T-cell (primary cell): Measurements from ENCODE around the gene EIF3M. TPM values are rescaled to one million over a fixed set of nuclear protein-coding genes. Genes with fewer than 3 reads are reported as not detected.

Source experiments
- ATAC-seq, 4 experiments: fragments of 200-7000 bp in 3 of 4; fragments of 150-1000 bp in 1 of 4; cut with Tn5 transposase; replicated peaks in 1 of 4; 1 replicate in 3 of 4; 2 replicates in 1 of 4; pipeline ENCODE4 v1.10.0; 2021; ENCODE audit warnings: moderate library complexity in 3 of 4, mild to moderate bottlenecking in 2 of 4, moderate number of reproducible peaks in 1 of 4
- CTCF ChIA-PET, 2 donors: fragments of 300-600 bp; sonication (Branson Sonifier 250); formaldehyde crosslinking; loops; one replicate each; lab custom pipeline; 2022; ENCODE audit warnings: antibody characterized with exemption in 2 of 2; lab: Charles Lee
- POLR2A ChIA-PET, 2 donors: fragments of 300-600 bp; sonication (Branson Sonifier 250); formaldehyde crosslinking; loops; one replicate each; lab custom pipeline; 2022; ENCODE audit warnings: antibody characterized with exemption in 2 of 2; lab: Charles Lee
- DNase-seq, 35 experiments: peaks; one replicate each; pipeline versions ENCODE4 v3.0.0 to v3.0.0-alpha.2; 2013 to 2023
- H3K27ac ChIP-seq: one replicate; pipeline ENCODE4 v1.5.1; 2013; ENCODE audit warnings: low read length
- H3K27me3 ChIP-seq, 2 experiments: replicated peaks in 1 of 2; 1 replicate in 1 of 2; 2 replicates in 1 of 2; pipeline versions ENCODE4 v1.6.1 to v1.7.0; 2013; ENCODE audit warnings: low read length in 1 of 2, mixed read lengths in 1 of 2; ENCODE audit not compliant: control insufficient read depth in 2 of 2, insufficient read depth in 2 of 2; ENCODE audit errors: extremely low read depth in 1 of 2
- H3K36me3 ChIP-seq, 2 donors: 1 replicate in 1 of 2; 2 replicates in 1 of 2; pipeline versions ENCODE4 v1.6.1 to v1.7.0; 2013; ENCODE audit warnings: low read length in 1 of 2; ENCODE audit not compliant: control insufficient read depth in 2 of 2, insufficient read depth in 1 of 2; ENCODE audit errors: extremely low read depth in 1 of 2
- H3K4me1 ChIP-seq, 2 experiments: 1 replicate in 1 of 2; 2 replicates in 1 of 2; pipeline versions ENCODE4 v1.6.1 to v1.7.0; 2013; ENCODE audit warnings: low read length in 2 of 2, mixed read lengths in 1 of 2; ENCODE audit not compliant: insufficient read depth in 2 of 2, control insufficient read depth in 1 of 2; ENCODE audit errors: extremely low read depth in 1 of 2
- H3K4me3 ChIP-seq, 2 donors: 1 replicate in 1 of 2; 2 replicates in 1 of 2; pipeline versions ENCODE4 v1.5.1 to v1.7.0; 2013; ENCODE audit warnings: mild to moderate bottlenecking in 2 of 2, low read length in 1 of 2, moderate library complexity in 1 of 2; ENCODE audit not compliant: control insufficient read depth in 1 of 2; ENCODE audit errors: extremely low read depth in 1 of 2
- H3K9me3 ChIP-seq: 2 replicates; pipeline ENCODE4 v1.7.0; 2013
- H3K27ac Mint-ChIP-seq, 2 donors: one replicate each; pipeline ENCODE4 v1.8.0; 2020 to 2021; ENCODE audit warnings: mild to moderate bottlenecking in 2 of 2, mixed read lengths in 2 of 2
- H3K27me3 Mint-ChIP-seq, 2 donors: one replicate each; pipeline ENCODE4 v1.8.0; 2021 to 2022; ENCODE audit warnings: mixed read lengths in 2 of 2
- H3K36me3 Mint-ChIP-seq: one replicate; pipeline ENCODE4 v1.8.0; 2021; ENCODE audit warnings: mixed read lengths
- H3K4me1 Mint-ChIP-seq, 3 donors: one replicate each; pipeline ENCODE4 v1.8.0; 2020 to 2022; ENCODE audit warnings: mixed read lengths in 3 of 3, mild to moderate bottlenecking in 1 of 3
- H3K4me3 Mint-ChIP-seq, 3 donors: one replicate each; pipeline ENCODE4 v1.8.0; 2020 to 2022; ENCODE audit warnings: mild to moderate bottlenecking in 3 of 3, mixed read lengths in 3 of 3, moderate library complexity in 3 of 3
- H3K9me3 Mint-ChIP-seq, 3 donors: one replicate each; pipeline ENCODE4 v1.8.0; 2020 to 2022; ENCODE audit warnings: mixed read lengths in 3 of 3
- WGBS: methylation state at CpG from one replicate; pipeline ENCODE4 v1.1.5; 2013; ENCODE audit warnings: missing lambda C conversion rate; ENCODE audit not compliant: insufficient coverage; 5-methylcytosine and 5-hydroxymethylcytosine counted together
- total RNA-seq, 35 experiments: library from RNA in 6 of 35; stranded (reverse) in 6 of 35; fragments of 120-200 nt in 1 of 35; gene quantifications; one replicate each; pipeline versions ENCODE4 v1.2.1 to v1.2.4 and lab custom pipeline; 2013 to 2026

EIF3M gene
- total RNA-seq: 100 to 1,000 TPM; 184 to 229 (median 209) TPM
- total RNA-seq (2013): 365 TPM
- total RNA-seq (lab: John Stamatoyannopoulos, UW): 151 to 436 (median 205) reads per million in 29 experiments

- Histone ChIP-seq H3K4me1 (peaks cover 11 to 28% of the 10 kb centered on the region in 2 experiments), H3K27me3 (no peaks in the 10 kb centered on the region), H3K27ac (peak within 1 kb of the TSS; percentile 85), H3K9me3 (no peaks in the 10 kb centered on the region), H3K4me3 (peak within 1 kb of the TSS; percentile 92 to 96), H3K36me3 (peaks cover 0 to 12% of the 10 kb centered on the region in 2 donors)
- peaks cover 38 to 47% (median 44%) of the 10 kb centered on the region in 3 donors for H3K4me1 Mint-ChIP-seq
- peak within 1 kb of the TSS; percentile 97 to 98 (median 97) for H3K4me3 Mint-ChIP-seq
- ChIA-PET CTCF (interaction anchor here (0.5 to 0.6 kb wide), 2 partner anchors 15 to 834 kb away, joined by 3 to 4 read pairs; no protein-coding TSS in a partner anchor), POLR2A (interaction anchor here (0.6 to 1.0 kb wide), 4 partner anchors 11 to 539 kb away, joined by 3 to 4 read pairs (median 4); no protein-coding TSS in a partner anchor)
- H3K27ac Mint-ChIP-seq: peak within 1 kb of the TSS; percentile 95 to 99
- H3K36me3 Mint-ChIP-seq: peaks cover 7% of the 10 kb centered on the region
- DNase-seq: peak; percentile 88 to 97 (median 93)
- H3K27me3 Mint-ChIP-seq: no peaks in the 10 kb centered on the region
- peak; percentile 98 to 100 (median 100) for ATAC-seq
- under 1% methylated on average over 65 of the region's 70 CpGs for WGBS
- no peaks in the 10 kb centered on the region for H3K9me3 Mint-ChIP-seq
Observed at GRCh38 chr11:32583459-32584271, at the start of gene EIF3M. Gene EIF3M (plus strand): TSS chr11:32583831. CDS start chr11:32583888, 57 bp downstream.

GRCh38 chr11:32538804-32539203, 44.8 kb upstream of the EIF3M start:
- no peak overlapping the region for H3K27ac ChIP-seq
- WGBS: 87% methylated on average over 6 of the region's 7 CpGs
- ATAC-seq (no peak), DNase-seq (no peak)
- peaks cover 0 to 13% of the 10 kb centered on the region in 2 experiments for H3K27me3 ChIP-seq
- no peaks in the 10 kb centered on the region for H3K36me3 ChIP-seq
- Mint-ChIP-seq H3K9me3 (peaks cover 0 to 3% (median 0%) of the 10 kb centered on the region in 3 donors), H3K27me3 (peaks cover 3 to 7% of the 10 kb centered on the region in 2 donors), H3K27ac (no peak overlapping the region), H3K4me3 (no peak overlapping the region), H3K4me1 (no peaks in the 10 kb centered on the region), H3K36me3 (no peaks in the 10 kb centered on the region)
- no peaks in the 10 kb centered on the region for H3K4me1 ChIP-seq
- ChIA-PET POLR2A (no interaction called here), CTCF (interaction anchor here in 1 of 2 donors (0.6 kb wide), 1 partner anchor 825 kb away, joined by 3 read pairs; no protein-coding TSS in a partner anchor)
- H3K4me3 ChIP-seq: no peak overlapping the region
- no peaks in the 10 kb centered on the region for H3K9me3 ChIP-seq

GRCh38 chr11:32549611-32550187, 33.9 kb upstream of the EIF3M start:
- Mint-ChIP-seq H3K27me3 (peaks cover 0 to 9% of the 10 kb centered on the region in 2 donors), H3K9me3 (no peaks in the 10 kb centered on the region), H3K27ac (no peak overlapping the region), H3K4me1 (no peaks in the 10 kb centered on the region), H3K4me3 (no peak overlapping the region), H3K36me3 (no peaks in the 10 kb centered on the region)
- no peak for DNase-seq
- Histone ChIP-seq H3K9me3 (no peaks in the 10 kb centered on the region), H3K4me1 (no peaks in the 10 kb centered on the region), H3K27ac (no peak overlapping the region), H3K36me3 (no peaks in the 10 kb centered on the region), H3K27me3 (peaks cover 0 to 3% of the 10 kb centered on the region in 2 experiments), H3K4me3 (no peak overlapping the region)
- ChIA-PET CTCF (no interaction called here), POLR2A (no interaction called here)
- no CpG with 5 or more reads among the region's 1 CpG for WGBS
- no peak for ATAC-seq

GRCh38 chr11:32550207-32550606, 33.4 kb upstream of the EIF3M start:
- Mint-ChIP-seq H3K9me3 (no peaks in the 10 kb centered on the region), H3K27ac (no peak overlapping the region), H3K4me1 (no peaks in the 10 kb centered on the region), H3K36me3 (no peaks in the 10 kb centered on the region), H3K4me3 (no peak overlapping the region), H3K27me3 (peaks cover 0 to 9% of the 10 kb centered on the region in 2 donors)
- Histone ChIP-seq H3K27me3 (peaks cover 0 to 3% of the 10 kb centered on the region in 2 experiments), H3K36me3 (no peaks in the 10 kb centered on the region), H3K4me1 (no peaks in the 10 kb centered on the region), H3K9me3 (no peaks in the 10 kb centered on the region), H3K4me3 (no peak overlapping the region), H3K27ac (no peak overlapping the region)
- ATAC-seq (no peak), DNase-seq (no peak)
- WGBS: no CpG with 5 or more reads among the region's 4 CpGs
- POLR2A ChIA-PET: no interaction called here
- CTCF ChIA-PET: no interaction called here

- WGBS: 83% methylated on average over 1 of the region's 4 CpGs
- no peaks in the 10 kb centered on the region for H3K36me3 ChIP-seq
- Mint-ChIP-seq H3K9me3 (no peaks in the 10 kb centered on the region), H3K4me1 (no peaks in the 10 kb centered on the region), H3K27ac (no peak overlapping the region), H3K36me3 (no peaks in the 10 kb centered on the region), H3K4me3 (no peak overlapping the region), H3K27me3 (peaks cover 0 to 8% of the 10 kb centered on the region in 2 donors)
- ChIA-PET CTCF (no interaction called here), POLR2A (no interaction called here)
- H3K9me3 ChIP-seq: no peaks in the 10 kb centered on the region
- no peak overlapping the region for H3K4me3 ChIP-seq
- no peak overlapping the region for H3K27ac ChIP-seq
- no peak for DNase-seq
- no peaks in the 10 kb centered on the region for H3K27me3 ChIP-seq
- no peak for ATAC-seq
- H3K4me1 ChIP-seq: no peaks in the 10 kb centered on the region
Observed at GRCh38 chr11:32555091-32555490, 28.5 kb upstream of the EIF3M start.

- peaks cover 0 to 4% of the 10 kb centered on the region in 2 donors for H3K27me3 Mint-ChIP-seq
- H3K4me1 ChIP-seq: no peaks in the 10 kb centered on the region
- no peaks in the 10 kb centered on the region for H3K9me3 Mint-ChIP-seq
- ChIA-PET CTCF (no interaction called here), POLR2A (no interaction called here)
- H3K27ac Mint-ChIP-seq: no peak overlapping the region
- H3K36me3 ChIP-seq: no peaks in the 10 kb centered on the region
- ATAC-seq: no peak
- WGBS: 100% methylated on average over 1 of the region's 7 CpGs
- DNase-seq: no peak
- H3K4me3 ChIP-seq: no peak overlapping the region
- H3K27ac ChIP-seq: no peak overlapping the region
- no peaks in the 10 kb centered on the region for H3K27me3 ChIP-seq
- H3K4me1 Mint-ChIP-seq: no peaks in the 10 kb centered on the region
- H3K36me3 Mint-ChIP-seq: no peaks in the 10 kb centered on the region
- H3K4me3 Mint-ChIP-seq: no peak overlapping the region
- no peaks in the 10 kb centered on the region for H3K9me3 ChIP-seq
Observed at GRCh38 chr11:32555895-32556294, 27.7 kb upstream of the EIF3M start.
